GM12874 (cell line): ENCODE data around the gene GP1BB.

Source experiments
- TF ChIP-seq, protein P1 (sequence below): IDR thresholded peaks from 2 replicates; pipeline ENCODE4 v1.5.1; 2011; ENCODE audit warnings: low read depth, mild to moderate bottlenecking, control low read depth, low read length, moderate library complexity; ENCODE audit not compliant: insufficient read depth

The GP1BB gene

DNA sequence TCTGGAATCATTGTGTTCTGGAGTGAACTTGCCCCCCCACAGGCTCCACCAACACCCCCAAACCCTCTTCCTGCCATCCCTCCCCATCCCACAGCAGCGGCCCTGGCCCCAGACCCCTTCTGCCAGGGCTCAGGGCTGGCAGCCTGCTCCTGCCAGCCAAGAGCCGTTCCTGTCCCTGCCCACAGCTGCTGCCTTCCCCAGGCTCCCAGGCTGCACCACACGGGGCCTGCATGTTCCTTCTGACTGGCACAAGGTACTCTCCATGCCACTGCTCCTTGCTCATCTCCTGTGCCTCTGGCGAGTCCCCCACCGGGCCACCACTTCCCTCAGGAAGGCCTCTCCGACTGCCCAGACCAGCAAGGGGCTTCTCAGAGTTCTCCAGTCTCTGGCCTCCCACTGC lies 4.9 kb downstream of the GP1BB start:
- TF ChIP-seq, protein P1, sequence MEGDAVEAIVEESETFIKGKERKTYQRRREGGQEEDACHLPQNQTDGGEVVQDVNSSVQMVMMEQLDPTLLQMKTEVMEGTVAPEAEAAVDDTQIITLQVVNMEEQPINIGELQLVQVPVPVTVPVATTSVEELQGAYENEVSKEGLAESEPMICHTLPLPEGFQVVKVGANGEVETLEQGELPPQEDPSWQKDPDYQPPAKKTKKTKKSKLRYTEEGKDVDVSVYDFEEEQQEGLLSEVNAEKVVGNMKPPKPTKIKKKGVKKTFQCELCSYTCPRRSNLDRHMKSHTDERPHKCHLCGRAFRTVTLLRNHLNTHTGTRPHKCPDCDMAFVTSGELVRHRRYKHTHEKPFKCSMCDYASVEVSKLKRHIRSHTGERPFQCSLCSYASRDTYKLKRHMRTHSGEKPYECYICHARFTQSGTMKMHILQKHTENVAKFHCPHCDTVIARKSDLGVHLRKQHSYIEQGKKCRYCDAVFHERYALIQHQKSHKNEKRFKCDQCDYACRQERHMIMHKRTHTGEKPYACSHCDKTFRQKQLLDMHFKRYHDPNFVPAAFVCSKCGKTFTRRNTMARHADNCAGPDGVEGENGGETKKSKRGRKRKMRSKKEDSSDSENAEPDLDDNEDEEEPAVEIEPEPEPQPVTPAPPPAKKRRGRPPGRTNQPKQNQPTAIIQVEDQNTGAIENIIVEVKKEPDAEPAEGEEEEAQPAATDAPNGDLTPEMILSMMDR: no peak

DNA sequence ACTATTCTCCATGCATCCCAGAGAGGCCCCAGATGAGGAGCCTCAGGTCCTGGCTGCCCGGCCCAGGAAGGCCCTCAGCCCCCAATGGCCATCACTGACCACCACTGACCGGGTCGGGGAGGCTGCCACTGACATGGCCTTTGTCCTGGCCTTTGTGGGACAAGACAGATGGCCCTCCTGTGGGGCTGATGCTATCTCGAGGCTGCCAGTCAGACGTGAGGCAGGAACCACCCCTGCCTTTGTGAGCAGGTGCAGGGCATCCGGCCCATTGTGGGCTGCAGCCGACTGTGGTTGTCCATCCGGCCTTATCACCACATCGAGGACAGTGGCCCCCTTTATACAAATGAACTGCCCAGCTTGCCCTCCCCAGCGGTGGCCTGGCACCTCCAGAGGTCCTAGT lies 5.5 kb downstream of the GP1BB start:
- TF ChIP-seq, protein P1: no peak

DNA sequence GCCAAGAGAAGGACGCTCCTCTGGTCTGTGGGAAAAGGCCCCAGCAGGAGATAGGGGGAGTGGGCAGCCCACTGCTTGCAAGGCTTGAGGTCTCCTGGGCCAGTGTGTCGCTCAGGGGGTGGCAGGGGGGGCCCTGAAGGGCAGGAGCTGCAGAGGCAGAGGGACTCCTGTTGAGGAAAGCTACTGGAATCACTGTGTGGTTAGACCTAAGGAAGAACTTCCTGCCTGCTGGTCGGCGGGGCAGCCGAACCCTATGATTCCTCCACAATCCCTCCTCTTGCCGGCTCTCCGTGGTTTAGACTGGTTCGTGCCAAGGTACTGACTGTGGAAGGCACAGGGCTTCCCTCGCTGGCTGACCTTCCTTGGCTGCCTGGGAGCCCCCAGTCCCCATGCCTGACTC lies 6.2 kb downstream of the GP1BB start:
- TF ChIP-seq, protein P1: no peak

DNA sequence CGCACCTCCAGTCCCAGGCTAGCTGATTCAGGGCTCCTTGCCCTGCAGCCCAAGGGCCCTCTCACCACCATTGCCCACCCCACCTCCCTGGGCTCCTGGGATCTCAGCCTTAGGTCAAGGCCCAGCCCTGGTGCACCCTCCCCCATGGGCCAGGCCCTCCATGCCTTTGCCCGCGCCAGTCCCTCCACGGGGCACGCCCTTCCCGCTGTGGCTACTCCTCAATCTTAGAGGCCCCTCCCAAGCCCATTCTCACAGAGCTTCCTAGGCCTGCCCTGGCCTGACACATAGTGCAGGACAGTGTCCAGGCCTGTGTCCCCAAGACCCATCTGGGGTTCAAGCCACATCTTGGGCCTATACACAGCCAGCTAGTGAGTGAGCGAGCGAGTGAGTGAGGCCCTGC lies 6.9 kb downstream of the GP1BB start:
- TF ChIP-seq, protein P1: no peak

DNA sequence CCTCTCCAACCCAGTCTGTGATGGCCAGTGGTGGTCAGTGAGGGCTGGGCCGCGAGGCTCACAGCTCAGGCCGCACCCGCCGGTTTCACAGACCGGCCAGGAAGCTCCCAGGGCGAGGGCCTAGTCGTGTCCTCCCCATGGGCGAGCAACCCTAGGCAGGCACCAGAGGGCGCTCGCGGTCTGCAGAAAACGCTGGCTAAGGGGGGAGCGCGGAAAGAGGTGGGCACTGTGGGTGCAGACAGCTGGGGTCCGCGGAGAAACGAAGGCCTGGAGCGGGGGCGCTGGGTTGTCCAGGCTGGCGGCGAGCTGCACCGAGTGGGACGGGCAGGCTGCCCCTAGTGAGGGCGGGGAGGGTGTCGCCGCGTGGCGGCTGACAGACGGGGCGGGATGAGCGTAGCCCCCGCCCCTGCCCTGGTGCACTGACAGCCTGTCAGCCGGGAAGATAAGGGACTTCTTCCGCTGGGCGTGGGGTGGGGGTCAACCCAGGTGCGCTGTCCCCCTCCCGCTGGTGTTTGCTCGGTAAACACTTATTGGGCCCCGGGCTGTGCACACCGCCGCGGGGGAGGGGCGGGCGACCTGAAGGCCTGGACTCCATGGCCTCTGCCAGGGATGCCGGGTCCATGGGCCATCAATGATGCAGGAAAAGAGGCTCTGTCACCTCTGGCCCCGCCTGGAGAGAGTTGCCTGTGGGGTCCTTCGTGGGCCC lies 7.5 kb downstream of the GP1BB start:
- TF ChIP-seq, protein P1: peak; percentile 98

DNA sequence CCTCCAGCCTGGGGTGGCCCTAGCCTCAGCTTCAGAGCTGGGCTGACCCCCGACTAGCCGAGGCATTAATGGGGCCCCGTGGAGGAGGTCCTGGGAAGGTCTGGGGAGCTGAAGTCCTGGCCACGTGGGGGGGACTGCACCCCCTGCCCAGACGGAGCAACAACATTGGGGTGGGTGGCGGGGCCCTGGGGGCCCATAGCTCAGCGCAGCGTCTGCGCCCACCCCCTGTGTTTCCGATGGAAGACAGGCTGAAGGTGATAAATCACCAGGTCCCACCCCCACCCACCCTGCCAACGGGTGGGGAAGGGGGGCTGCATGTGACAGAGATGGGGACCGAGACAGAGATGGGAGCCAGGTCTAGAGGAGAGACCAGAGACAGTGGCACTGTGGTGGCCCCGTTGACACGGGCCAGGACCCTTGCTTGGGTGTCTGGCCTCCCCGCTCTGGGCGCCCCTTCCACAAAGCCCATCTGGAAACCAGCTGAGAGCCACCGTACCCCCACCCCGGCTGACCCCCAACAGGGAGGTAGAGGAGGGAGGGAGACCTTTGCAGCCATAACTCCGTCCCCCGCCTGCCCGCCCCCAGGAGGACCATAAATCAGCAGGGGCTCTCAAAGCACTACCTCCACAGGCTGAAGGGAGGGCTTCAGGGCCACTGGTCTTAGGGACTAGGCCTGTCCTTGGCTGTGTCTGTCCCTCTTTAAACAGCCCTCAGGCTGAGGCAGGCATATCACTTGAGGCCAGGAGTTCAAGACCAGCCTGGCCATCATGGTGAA lies 8.2 kb downstream of the GP1BB start:
- TF ChIP-seq, protein P1: no peak

DNA sequence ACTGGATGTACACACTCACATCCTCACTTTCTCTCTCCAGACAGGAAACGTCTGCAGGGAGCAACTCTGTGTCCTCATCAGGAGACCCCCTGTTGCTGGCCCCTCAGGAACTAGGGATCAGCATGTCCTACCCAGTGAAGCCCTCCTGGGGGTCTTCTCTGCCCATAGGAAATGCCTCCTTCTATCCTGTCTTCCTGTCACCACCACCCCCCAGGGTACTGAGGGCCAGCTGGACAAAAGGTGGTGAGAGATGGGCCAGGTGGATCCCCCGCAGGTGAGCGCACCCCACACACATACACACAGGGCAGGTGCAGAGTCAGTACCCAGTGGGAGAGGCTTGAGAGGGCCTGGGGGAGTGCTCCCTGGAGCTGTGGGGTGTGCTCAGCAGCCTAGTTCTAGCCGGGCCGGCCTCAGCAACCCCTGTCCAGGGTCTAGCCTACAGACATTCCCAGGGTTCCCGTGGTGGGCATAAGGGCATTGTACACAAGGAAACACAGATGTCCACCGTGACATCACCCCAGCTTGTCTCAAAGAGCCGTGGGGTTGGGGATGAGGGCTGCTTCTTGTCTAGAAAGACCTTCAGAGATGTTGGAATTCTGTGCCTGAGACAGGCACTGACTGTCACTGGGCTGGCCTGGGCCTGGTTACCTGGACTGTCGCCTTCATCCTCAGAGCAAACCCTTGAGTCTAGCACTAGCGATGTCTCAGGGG lies 9.2 kb downstream of the GP1BB start:
- TF ChIP-seq, protein P1: no peak
